DMS153 (cell line): ENCODE data around the gene MYO9B.
"Not testable (repeated sequence)": the region's sequence is repeated elsewhere in the genome, so short reads cannot be mapped to it uniquely, and the experiment has no call there.

ENCODE experiments used
- DNase-seq: peaks from one replicate; lab custom pipeline; 2025; lab: John Stamatoyannopoulos, UW

The MYO9B gene

DNA sequence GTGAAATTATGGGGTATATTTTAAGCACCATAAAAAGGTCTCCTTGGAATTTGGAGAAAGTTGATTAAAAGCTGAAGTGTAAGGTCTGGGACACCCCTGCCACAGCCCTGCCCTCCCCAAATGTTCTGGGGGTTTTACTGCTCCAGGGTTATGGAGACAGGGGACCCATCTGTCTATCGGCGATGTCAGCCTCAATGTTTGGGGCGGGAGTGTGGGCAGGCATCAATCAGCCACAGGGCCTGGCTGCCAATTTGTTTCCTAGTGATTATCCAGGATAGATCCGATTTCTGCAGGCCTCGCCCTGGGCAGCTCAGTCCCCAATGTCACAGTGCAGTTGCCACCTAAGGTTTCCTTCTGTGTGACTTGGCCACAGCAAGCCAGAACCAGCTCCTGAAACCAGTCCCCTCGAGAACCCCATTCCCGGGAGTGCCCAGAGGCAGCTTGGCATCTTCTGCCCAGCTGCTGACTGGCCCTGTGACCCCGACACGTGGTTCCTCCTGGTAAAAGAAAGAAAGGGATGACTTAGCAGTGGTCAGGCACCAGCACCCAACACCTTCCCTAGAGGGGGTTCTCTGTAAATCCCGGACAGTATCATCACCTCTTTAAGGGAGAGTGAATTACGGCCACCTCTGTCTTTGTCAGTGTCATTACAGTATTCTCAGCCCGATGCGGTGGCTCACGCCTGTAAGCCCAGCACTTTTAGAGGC is 41.6 kb downstream of the MYO9B start:
- no peak for DNase-seq

DNA sequence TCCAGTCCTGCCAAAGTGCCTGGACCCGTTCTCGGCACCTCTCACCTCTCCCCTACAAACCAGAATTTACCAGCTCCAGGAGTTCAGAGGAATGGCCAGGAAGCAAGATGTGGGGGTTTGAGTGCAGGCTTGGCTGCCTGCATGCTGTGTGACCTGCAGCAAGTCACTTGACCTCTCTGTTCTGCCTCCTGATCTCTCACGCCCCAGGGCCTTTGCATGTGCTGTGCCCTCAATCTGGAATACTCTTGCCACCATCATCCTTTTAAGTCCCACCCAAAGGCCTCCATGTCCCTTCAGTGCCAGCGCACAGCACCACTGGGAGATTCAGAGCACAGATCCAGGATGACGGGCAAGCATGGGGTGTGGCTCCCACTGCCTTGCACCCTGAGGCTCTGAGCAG is 43.4 kb downstream of the MYO9B start:
- no peak for DNase-seq

DNA sequence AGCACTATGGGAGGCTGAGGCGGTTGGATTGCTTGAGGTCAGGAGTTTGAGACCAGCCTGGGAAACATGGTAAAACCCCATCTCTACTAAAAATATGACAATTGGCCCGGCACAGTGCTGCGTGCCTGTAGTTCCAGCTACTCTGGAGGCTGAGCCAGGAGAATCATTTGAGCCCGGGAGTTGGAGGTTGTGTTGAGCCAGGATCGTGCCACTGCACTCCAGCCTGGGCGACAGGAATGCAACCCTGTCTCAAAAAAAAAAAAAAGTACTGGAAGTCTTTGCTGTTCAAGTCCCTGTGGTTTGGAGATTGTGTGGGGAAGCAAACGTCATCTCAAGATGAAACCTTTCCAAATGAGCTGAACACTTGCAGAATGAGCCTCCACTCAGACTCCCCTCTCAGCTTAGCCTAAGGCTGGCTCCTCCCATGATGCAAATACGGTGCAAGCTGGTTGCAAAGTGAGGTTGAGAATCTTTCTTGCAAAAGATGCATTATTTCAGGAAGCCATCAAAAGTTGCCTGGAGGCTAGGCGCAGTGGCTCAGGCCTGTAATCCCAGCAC is 46.2 kb downstream of the MYO9B start:
- DNase-seq, result no peak

DNA sequence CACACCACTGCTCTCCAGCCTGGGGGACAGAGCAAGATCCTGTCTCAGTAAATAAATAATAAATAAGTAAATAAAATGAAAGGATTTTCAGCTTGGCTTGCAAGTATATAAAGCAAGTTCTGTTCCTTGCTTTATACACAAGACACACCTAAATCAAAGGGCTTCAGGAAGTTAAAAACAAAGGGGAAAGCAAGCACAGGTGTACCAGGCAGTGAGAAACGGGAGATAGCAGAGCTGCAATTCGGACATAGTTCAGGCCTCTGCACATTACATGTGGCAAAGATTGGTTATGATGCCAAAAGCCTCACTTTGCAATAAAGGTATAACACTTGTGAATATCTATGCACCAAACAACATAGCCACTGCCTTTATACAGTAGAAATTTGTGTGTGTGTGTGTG is 47.5 kb downstream of the MYO9B start:
- DNase-seq, result no peak

DNA sequence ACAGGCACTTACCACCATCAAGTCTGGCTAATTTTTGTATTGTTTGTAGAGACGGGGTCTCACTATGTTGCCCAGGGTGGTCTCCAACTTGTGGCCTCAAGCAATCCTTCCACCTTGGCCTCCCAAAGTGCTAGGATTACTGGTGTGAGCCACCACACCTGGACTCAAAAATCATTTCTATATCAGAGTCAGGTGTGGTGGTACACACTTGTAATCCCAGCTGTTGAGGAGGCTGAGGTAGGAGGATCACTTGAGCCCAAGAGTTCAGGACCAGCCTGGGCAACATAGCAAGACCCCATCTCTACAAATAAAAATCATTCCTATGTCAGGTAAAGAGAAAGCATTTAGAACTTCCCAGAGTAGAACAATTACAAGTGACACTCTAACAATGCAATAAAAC is 48.4 kb downstream of the MYO9B start:
- no peak for DNase-seq

DNA sequence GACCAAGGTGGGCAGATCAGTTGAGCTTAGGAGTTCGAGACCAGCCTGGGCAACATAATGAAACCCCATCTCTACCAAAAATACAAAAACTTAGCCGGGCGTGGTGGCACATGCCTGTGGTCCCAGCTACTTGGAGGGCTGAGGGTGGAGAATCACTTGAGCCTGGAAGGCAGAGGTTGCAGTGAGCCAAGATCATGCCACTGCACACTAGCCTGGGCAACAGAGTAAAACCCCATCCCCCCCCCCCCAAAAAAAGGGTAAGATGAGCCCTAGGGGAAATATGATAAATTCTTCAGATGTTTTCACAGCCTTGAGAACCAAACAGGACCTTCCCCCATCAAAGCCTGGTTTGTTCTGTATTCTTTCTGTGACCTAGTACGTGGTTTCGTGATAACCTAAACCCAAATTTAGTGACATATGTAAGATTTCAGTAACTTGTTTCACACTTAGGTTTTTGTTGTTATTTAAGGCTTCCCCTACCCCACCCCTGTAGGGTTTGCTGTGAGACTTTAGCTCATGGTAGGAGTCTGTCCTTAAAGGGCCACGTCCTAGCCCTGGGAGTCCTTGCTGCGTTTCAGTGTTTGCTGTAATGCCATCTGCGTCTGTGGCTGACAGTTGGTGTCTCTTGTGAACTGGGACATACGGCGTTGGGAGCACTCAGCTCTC is 49.6 kb downstream of the MYO9B start:
- DNase-seq, result no peak

DNA sequence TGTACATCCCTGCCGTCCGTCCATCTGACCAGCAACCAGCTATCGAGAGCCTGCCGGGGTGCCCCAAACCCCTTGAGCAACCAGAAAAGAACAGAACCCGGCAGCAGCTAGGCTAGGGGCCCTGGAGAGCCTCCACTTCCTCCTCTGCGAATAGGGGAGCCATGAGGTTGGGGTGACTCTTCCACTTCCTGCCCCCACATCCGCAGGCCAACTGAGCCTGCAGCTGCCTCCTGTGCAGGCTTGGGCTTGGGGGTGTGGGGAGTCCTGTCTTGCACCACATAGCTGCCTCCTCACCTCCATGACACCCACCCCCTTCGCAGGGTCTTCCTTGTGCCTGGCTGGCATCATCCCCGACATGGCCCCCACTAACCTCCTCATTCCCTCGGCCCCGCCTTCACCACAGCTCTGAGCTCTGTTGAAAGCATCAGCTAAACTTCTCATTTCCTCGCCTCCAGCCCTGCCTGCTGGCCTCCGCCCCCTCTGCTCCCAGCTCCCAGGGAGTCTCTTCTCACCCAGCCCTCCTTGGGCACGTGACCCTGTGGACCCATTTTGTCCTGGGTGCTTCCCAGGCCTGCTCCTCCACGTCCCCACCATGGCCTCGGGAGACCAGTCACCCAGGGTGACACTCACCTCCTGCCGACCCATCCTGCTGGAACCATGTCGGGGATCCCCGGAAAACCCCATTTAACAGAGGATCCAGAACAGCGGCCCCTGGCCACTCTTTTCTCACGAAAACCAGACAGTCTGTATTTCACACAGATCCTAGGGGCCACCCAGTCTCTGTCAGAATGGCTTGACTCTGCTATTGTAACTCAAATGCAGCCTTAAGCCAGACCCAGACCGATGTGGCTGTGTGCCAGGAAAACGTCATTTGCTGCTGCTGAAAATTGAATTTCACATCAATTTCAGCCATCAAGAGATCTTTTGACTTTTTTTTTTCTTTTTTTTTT is 50.4 kb downstream of the MYO9B start:
- DNase-seq, result no peak

DNA sequence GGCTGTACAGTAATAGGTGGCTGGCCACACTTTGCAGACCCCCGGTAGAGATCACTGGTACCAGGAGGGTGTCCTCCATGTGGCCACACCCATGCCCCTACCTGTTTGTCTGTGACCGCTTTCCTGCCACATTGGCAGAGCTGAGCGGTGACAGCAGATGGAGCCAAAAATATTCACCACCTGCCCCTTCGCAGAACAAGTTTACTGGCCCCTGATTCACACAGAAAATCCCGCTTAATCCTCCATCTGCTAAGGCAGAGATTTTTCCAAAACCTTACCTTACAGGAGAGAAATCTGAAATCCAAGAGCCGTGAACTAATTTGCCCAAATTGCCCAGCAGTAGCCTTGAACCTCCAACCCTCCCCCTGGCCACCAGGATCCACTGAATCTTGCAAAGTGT is 52.1 kb downstream of the MYO9B start:
- DNase-seq, result no peak

DNA sequence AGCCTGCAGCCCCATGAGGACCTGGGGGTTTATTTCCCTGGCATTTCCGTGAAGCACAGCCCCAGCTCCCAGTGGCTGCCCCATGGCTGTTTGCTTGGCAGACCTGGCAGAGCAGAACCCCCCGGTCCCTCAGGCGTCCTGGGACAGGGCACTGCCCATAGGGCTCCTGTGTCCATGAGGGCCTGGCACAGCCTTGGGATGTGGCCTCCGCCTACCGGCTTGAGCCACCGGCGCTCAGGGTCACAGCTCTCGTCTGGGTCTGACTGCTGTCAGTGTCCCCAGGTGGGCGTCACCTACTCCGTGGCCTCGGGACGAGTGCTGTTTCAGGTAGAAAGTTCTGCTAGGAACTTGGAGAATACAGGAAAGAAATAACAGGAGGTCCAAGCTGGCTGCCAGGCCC is 52.8 kb downstream of the MYO9B start:
- no peak for DNase-seq

DNA sequence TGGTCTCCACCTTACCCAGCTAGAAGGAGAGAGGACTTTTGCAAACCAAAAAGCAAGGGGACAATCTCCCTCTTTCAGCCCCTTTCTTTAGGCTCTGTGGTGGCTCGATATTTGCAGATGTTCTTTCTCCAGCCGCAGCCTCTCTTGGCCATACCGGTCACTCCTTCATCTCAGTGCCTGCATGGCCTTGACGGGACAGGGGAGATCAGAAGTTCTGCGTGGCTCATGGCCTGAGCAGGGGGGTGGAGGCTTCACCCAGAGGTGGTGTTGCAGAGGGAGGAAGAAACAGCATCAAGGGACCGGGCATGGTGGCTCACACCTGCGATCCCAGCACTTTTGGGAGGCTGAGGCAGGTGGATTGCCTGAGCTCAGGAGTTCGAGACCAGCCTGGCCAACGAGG is 53.2 kb downstream of the MYO9B start:
- no peak for DNase-seq

DNA sequence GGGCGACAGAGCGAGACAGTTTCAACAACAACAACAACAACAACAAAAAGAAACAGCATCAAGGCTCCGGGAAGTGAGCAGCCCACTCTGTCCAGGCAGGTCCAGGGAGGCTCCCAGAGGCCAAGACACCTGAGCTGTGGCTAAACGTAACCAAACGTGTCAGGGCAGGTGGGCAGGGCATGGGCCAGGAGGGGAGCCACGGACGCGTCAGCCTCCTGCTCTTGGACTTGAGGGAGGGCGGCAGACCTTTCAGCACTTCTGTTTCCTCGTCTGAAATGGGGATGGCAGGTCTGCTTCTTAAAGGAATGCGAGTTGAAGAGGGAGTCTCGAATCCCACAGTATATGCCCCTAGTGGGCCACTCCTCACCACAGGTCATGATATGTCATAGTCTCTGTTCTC is 53.8 kb downstream of the MYO9B start:
- DNase-seq, result no peak

DNA sequence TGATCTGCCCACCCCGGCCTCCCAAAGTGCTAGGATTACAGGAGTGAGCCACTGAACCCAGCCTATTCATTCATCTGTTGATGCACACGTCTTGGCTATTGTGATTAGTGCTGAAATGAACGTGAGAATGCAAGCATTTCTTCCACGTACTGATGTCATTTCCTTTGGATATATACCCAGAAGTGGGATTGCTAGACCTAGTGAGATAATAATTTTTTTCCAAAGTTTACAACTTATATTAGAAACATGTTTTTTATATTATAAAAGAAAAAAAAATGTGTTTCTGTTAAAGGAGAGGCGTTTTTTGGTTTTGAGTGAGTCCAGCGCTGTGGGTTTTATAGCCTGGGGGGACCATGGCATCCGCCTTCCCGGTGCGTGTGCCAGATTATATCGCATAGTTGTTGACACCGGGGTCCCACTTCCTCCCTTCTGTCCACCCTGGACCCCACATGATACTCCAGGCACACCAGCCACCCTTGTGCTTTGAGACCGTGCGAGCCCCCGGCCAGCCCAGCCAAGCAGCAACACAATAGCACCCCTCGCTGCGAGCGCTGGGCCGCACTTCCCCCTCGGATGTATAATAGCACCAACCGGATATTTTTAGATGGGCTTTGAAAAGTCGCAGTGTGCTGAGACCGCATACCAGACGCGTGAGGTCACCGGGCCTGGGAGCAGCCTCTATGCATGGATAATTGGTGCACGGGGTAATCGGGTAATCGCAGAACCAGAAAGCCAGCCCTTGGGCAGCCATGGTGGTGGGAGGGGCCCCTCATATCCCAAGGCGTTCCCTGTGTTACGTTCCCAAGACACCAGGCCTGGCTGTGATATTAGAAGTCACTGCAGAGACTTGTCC is 59.6 kb downstream of the MYO9B start:
- DNase-seq, result peak; percentile 57

DNA sequence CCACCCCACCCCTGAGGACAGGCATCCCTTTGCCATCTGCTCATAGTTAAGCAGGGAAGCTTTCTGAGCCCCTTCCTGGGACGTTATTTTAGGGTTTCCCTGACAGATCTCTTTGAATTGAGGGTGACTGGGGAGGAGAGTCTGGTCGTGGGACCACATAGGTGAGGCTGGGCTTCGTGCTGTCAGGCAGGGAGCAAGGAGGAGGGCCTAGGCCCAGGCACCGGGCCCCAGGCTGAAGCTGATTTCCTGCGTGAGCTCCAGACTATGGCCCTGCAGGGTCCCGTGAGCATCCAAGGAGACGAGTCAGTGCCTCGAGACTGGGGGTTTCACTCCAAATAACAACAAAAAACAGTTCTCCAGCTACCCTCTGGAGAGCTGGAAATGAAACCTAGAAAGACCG is 60.4 kb downstream of the MYO9B start:
- no peak for DNase-seq

DNA sequence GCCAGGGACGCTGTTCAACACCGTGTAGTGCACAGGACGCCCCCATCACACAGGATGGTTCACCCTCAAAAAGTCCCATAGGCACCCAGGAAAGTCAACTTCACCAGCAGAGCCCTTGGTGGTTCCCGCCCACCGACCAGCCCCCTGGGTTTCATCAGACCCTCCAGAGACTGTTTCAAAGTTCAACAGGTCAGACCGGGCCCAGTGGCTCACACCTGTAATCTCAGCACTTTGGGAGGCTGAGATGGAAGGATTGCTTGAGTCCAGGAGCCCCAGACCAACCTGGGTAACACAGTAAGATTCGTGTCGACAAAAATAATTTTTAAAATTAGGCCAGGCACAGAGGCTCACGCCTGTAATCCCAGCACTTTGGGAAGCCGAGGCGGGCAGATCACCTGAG is 61.0 kb downstream of the MYO9B start:
- DNase-seq, result no peak

DNA sequence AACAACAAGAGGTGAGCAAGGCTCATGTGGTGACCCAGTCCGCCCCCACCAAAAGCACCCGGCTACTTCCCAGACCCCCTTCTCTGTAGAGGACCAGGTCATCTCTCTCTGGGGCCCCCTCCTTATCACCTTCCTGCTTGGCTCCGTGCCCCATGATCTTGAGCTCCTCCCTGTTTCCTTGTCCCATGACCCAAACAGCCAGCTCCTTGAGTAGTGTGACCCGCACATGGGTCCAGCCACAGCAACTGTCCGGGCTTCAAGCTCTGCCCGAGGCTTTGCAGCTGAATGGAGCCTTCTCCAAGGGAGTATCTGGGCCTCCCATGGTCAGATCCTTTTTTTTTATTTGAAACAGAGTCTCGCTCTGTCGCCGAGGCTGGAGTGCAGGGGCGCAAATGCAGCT is 61.8 kb downstream of the MYO9B start:
- DNase-seq, result no peak

DNA sequence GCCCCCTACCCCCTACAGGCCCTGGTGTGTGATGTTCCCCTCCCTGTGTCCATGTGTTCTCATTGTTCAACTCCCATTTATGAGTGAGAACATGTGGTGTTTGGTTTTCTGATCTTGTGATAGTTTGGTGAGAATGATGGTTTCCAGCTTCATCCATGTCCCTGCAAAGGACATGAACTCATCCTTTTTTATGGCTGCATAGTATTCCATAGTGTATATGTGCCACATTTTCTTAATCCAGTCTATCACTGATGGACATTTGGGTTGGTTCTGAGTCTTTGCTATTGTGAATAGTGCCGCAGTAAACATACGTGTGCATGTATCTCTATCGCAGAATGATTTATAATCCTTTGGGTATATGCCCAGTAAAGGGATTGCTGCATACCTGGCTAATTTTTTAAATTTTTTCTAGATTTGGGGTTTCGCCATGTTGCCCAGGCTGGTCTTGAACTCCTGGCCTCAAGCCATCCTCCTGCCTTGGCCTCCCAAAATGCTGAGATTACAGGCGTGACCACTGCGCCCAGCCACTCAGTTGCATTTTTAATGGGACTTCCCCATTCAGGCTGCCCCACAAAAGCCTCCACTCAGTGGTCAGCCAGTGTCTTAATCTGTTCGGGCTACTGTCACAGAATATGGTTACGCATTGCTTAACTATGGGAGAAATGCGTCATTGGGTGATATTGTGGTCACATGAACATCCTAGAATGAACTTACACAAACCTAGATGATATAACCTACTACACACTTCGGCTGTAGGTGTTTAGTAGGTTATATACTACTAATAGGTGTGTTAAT is 62.7 kb downstream of the MYO9B start:
- not testable (repeated sequence) for DNase-seq

DNA sequence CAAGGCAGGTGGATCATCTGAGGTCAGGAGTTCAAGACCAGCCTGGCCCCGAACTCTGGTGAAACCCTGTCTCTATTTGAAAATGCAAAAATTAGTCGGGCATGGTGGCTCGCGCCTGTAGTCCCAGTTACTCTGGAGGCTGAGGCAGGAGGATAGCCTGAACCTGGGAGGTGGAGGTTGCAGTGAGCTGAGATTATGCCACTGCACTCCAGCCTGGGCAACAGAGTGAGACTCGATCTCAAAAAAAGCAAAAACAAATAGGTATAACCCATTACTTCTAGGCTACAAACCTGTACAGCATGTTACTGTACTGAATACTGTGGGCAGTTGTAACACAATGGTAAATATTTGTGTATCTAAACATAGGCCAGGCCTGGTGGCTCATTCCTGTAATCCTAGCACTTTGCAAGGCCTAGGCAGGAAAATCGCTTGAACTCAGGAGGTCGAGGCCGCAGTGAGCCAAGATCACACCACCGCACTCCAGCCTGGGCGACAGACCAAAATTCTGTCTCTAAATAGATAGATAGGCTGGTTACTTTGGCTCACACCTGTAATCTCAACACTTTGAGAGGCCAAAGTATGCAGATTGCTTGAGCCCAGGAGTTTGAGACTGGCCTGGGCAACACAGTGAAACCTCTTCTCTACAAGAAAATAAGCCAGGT is 63.5 kb downstream of the MYO9B start:
- DNase-seq, result no peak

DNA sequence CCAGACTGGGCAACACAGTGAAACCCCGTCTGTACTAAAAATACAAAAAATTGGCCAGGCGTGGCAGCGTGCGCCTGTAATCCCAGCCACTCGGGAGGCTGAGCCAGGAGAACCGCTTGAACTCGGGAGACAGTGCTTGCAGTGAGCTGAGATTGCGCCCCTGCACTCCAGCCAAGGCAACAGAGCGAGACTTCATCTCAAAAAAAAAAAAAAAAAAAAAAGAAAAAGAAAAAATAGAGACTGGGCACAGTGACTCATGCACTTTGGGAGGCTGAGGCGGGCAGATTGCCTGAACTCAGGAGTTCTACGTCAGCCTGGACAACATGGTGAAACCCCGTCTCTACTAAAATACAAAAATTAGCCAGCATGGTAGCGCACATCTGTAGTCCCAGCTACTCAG is 69.2 kb downstream of the MYO9B start:
- DNase-seq, result not testable (repeated sequence)

DNA sequence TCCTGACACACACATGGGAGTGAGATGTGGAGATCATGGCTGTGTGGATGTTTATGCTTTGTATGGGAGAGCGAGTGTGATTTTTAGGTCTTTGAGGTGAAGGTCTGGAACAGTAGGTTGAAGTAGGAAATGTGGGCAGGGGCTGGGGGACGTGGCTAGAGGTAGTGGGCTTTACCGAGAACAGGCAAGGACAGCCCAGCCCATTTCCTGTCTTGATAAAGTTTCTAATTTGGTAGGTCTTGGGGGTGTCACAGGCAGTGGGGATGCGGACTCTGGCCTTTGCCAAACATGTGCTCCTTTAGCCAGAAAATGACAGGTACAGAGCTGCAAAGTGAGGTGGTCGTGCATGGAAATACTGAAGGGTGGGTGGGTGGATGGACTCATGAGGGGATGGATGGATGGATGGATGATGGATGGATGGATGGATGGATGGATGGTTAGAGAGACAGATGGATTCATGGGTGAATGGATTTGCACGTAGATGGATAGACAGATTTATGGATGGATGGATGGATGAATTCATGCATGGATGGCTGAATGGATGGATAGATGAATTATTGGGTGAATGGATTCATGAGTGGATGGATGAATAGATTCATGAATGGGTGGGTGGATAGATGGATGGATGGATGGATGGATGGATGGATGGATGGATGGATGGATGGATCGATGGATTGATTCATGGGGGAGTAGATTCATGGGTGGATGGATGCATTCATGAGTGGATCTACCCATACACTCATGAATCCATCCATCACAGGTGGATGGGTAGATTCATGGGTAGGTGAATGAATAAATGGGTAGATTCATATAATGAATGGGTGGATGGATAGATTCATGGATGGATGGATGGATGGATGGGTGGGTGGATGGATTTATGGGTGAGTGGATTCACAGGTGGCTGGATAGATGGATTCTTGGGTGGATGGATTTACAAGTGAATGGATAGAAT is 70.2 kb downstream of the MYO9B start:
- no peak for DNase-seq
